HepG2 (cell line): ENCODE measurements around the gene ABHD2. TPM values are rescaled to one million over a fixed set of nuclear protein-coding genes. Genes with fewer than 3 reads are reported as not detected.

Experiments used
- ATAC-seq: fragments of 200-7000 bp; cut with Tn5 transposase; 3 replicates; pipeline ENCODE4 v1.9.1; 2020; ENCODE audit warnings: mild to moderate bottlenecking, moderate library complexity
- BruUV-seq: library from RNA; stranded (reverse); fragments of 400-500 nt; replicated peaks from 2 replicates; lab custom pipeline; 2021; lab: Mats Ljungman, UMichigan
- CTCF ChIA-PET: fragments of 300-600 bp; formaldehyde crosslinking; extraction: SDS; loops from one replicate; lab custom pipeline; 2021; ENCODE audit warnings: low total read pairs, inconsistent platforms, low intra/inter-chr PET ratio; lab: Yijun Ruan, JAX
- POLR2A ChIA-PET: fragments of 350-600 bp; sonication (Branson Sonifier 250); formaldehyde crosslinking; loops from one replicate; lab custom pipeline; 2020; ENCODE audit warnings: antibody characterized with exemption, inconsistent platforms; lab: Yijun Ruan, JAX
- DNase-seq: peaks from one replicate; pipeline ENCODE4 v3.0.0-alpha.2; 2015; ENCODE audit warnings: low spot score
- FAIRE-seq: peaks from 3 replicates; lab custom pipeline; 2011; peaks lifted over from hg19 to GRCh38; lab: Jason Lieb, UNC
- H2AFZ ChIP-seq: one replicate; pipeline ENCODE4 v1.6.1; 2011; ENCODE audit warnings: low read length, inconsistent platforms
- H3K27ac ChIP-seq: fragments of 300-600 bp; 3 replicates; pipeline ENCODE4 v1.8.0; 2011; ENCODE audit warnings: mixed run types, mild to moderate bottlenecking, mixed read lengths, low read length, inconsistent platforms; ENCODE audit not compliant: insufficient read depth; ENCODE audit errors: extremely low read length
- H3K27me3 ChIP-seq, 2 experiments: fragments of 200-600 bp in 1 of 2; 2 replicates in 1 of 2; 3 replicates in 1 of 2; pipeline versions ENCODE4 v1.6.0 to v1.8.0; 2011; ENCODE audit warnings: low read length in 2 of 2, mild to moderate bottlenecking in 2 of 2, moderate library complexity in 2 of 2, inconsistent platforms in 1 of 2; ENCODE audit not compliant: insufficient read depth in 2 of 2, control insufficient read depth in 1 of 2
- H3K36me3 ChIP-seq, 2 experiments: fragments of 200-600 bp in 1 of 2; replicated peaks in 1 of 2; 2 replicates in 1 of 2; 3 replicates in 1 of 2; pipeline versions ENCODE4 v1.5.1 to v1.8.0; 2011; ENCODE audit warnings: low read length in 2 of 2, inconsistent platforms in 1 of 2; ENCODE audit not compliant: insufficient read depth in 2 of 2, control insufficient read depth in 1 of 2
- H3K4me1 ChIP-seq: 2 replicates; pipeline ENCODE4 v1.5.1; 2012; ENCODE audit warnings: low read length, inconsistent platforms; ENCODE audit not compliant: insufficient read depth
- H3K4me2 ChIP-seq: 2 replicates; pipeline ENCODE4 v1.6.0; 2011; ENCODE audit warnings: low read depth, low read length, inconsistent platforms
- H3K4me3 ChIP-seq, 3 experiments: fragments of 200-600 bp in 1 of 3; sonication (generic), shearing (Covaris generic) in 1 of 3; replicated peaks in 1 of 3; 2 replicates each; pipeline ENCODE4 v1.5.1; 2011 to 2016; ENCODE audit warnings: low read length in 3 of 3, inconsistent platforms in 2 of 3, low read depth in 2 of 3, mild to moderate bottlenecking in 2 of 3, control low read depth in 1 of 3, mixed read lengths in 1 of 3; ENCODE audit not compliant: insufficient read depth in 1 of 3
- H3K79me2 ChIP-seq: one replicate; pipeline ENCODE4 v1.6.1; 2011; ENCODE audit warnings: low read length, inconsistent platforms; ENCODE audit not compliant: insufficient read depth
- H3K9ac ChIP-seq: 2 replicates; pipeline ENCODE4 v1.6.0; 2011; ENCODE audit warnings: mild to moderate bottlenecking, low read depth, low read length, inconsistent platforms; ENCODE audit not compliant: insufficient read depth
- H3K9me3 ChIP-seq: 2 replicates; pipeline ENCODE4 v1.5.1; 2012; ENCODE audit warnings: mild to moderate bottlenecking, low read length
- H4K20me1 ChIP-seq: 2 replicates; pipeline ENCODE4 v1.6.0; 2011; ENCODE audit warnings: inconsistent platforms, mild to moderate bottlenecking, low read length, moderate library complexity; ENCODE audit not compliant: insufficient read depth
- ATF6 ChIP-seq: sonication (generic); formaldehyde crosslinking; conservative IDR thresholded peaks from 2 replicates; pipeline ENCODE4 v1.4.0; 2020; ENCODE audit warnings: missing genetic modification reagents
- BRCA1 ChIP-seq: sonication (generic); formaldehyde crosslinking; IDR thresholded peaks from 2 replicates; pipeline ENCODE4 v1.4.0; 2020; ENCODE audit warnings: missing genetic modification reagents
- CHD4 ChIP-seq: fragments of 200-600 bp; sonication (generic); IDR thresholded peaks from 2 replicates; pipeline ENCODE4 v1.7.0; 2017; ENCODE audit warnings: mild to moderate bottlenecking, low read length, borderline replicate concordance
- GTF3A ChIP-seq: sonication (generic); formaldehyde crosslinking; conservative IDR thresholded peaks from 2 replicates; pipeline ENCODE4 v1.4.0; 2020; ENCODE audit warnings: mild to moderate bottlenecking, missing genetic modification reagents
- NFE2L2 ChIP-seq: fragments of 150-350 bp; IDR thresholded peaks from 2 replicates; pipeline ENCODE4 v1.6.1; 2014; ENCODE audit warnings: low read length
- PAXIP1 ChIP-seq: sonication (generic); formaldehyde crosslinking; conservative IDR thresholded peaks from 2 replicates; pipeline ENCODE4 v1.4.0; 2020; ENCODE audit warnings: mild to moderate bottlenecking, missing genetic modification reagents, moderate library complexity
- SNAPC5 ChIP-seq: sonication (generic); formaldehyde crosslinking; IDR thresholded peaks from 2 replicates; pipeline ENCODE4 v1.8.1; 2023; ENCODE audit warnings: mild to moderate bottlenecking, missing genetic modification reagents, borderline replicate concordance
- ZBTB26 ChIP-seq: IDR thresholded peaks from 2 replicates; pipeline ENCODE4 v1.6.1; 2016; ENCODE audit warnings: missing compliant biosample characterization, missing genetic modification reagents, borderline replicate concordance
- ZBTB7A ChIP-seq: sonication (generic); formaldehyde crosslinking; IDR thresholded peaks from 2 replicates; pipeline ENCODE4 v1.8.0; 2022; ENCODE audit warnings: mild to moderate bottlenecking, missing genetic modification reagents
- ZEB1 ChIP-seq: IDR thresholded peaks from 2 replicates; pipeline ENCODE4 v1.6.1; 2012; ENCODE audit warnings: mild to moderate bottlenecking, low read depth, inconsistent platforms; ENCODE audit not compliant: insufficient replicate concordance
- ZFP36L2 ChIP-seq: sonication (generic); formaldehyde crosslinking; IDR thresholded peaks from 2 replicates; pipeline ENCODE4 v1.4.0; 2020; ENCODE audit warnings: missing genetic modification reagents
- ZNF329 ChIP-seq: sonication (generic); formaldehyde crosslinking; IDR thresholded peaks from 2 replicates; pipeline ENCODE4 v1.9.0; 2021; ENCODE audit warnings: low read depth, mild to moderate bottlenecking, missing genetic modification reagents
- ZNF512B ChIP-seq: sonication (generic); formaldehyde crosslinking; IDR thresholded peaks from 2 replicates; pipeline ENCODE4 v1.5.1; 2020; ENCODE audit warnings: missing genetic modification reagents, mild to moderate bottlenecking, borderline replicate concordance
- ZNF570 ChIP-seq: sonication (generic); formaldehyde crosslinking; IDR thresholded peaks from 2 replicates; pipeline ENCODE4 v1.4.0; 2020; ENCODE audit warnings: mild to moderate bottlenecking, missing genetic modification reagents, borderline replicate concordance
- ZNF670 ChIP-seq: sonication (generic); formaldehyde crosslinking; IDR thresholded peaks from 2 replicates; pipeline ENCODE4 v1.8.0; 2022; ENCODE audit warnings: mild to moderate bottlenecking, missing genetic modification reagents, borderline replicate concordance
- WGBS: methylation state at CpG from one replicate; pipeline ENCODE4 v1.1.6; 2017; ENCODE audit warnings: low lambda C conversion rate; 5-methylcytosine and 5-hydroxymethylcytosine counted together
- in situ Hi-C: cut with HindIII; loops from 2 replicates; pipeline ENCODE4 v1.10.0; 2017; ENCODE audit warnings: low pct_unique_long_range_greater_than_20kb; ENCODE audit not compliant: extremely low pct_ligation_motif_present
- intact Hi-C: fragments of 100-400 bp; cut with micrococcal nuclease; formaldehyde crosslinking; loops from one replicate; pipeline ENCODE4 v1.10.0; 2022; ENCODE audit not compliant: unreplicated experiment
- polyA plus RNA-seq, 8 experiments: library from polyadenylated mRNA; depleted of rRNA in 3 of 8; stranded (reverse) in 7 of 8; unstranded in 1 of 8; fragments of >200 nt; fragmentation: Illumina TruSeq in 4 of 8; extraction: Trizol in 4 of 8; gene quantifications; 2 replicates each; pipeline versions ENCODE4 v1.2.1 to v1.2.3, GENCODE V29; 2011 to 2016; ENCODE audit warnings: low read depth in 4 of 8, missing spikeins in 1 of 8, mixed read lengths in 1 of 8; ENCODE audit not compliant: insufficient read depth in 1 of 8
- total RNA-seq, 5 experiments: library from RNA; depleted of rRNA; stranded (reverse); fragments of >200 nt; fragmentation: Illumina TruSeq; extraction: Trizol; gene quantifications; 2 replicates each; pipeline ENCODE4 v1.2.3, GENCODE V29; 2016; ENCODE audit warnings: low read depth in 1 of 5

ABHD2 gene
- total and polyA plus RNA-seq, 2 of the 13 experiments (the other 11 are each of a cell fraction or from before 2014, with no cell fraction given): 14.8 to 22.4 TPM

GRCh38 chr15:89075846-89076245 is 12.4 kb upstream of the ABHD2 start:
- intact Hi-C loops: no loop called here
- Histone ChIP-seq H3K4me1 (peaks cover 41% of the 10 kb centered on the region), H3K4me3 (no peak overlapping the region), H3K36me3 (no peaks in the 10 kb centered on the region), H3K27ac (no peak overlapping the region), H3K9me3 (no peaks in the 10 kb centered on the region), H2AFZ (no peak overlapping the region), H3K79me2 (no peaks in the 10 kb centered on the region), H4K20me1 (no peaks in the 10 kb centered on the region), H3K4me2 (no peak overlapping the region), H3K9ac (no peak overlapping the region), H3K27me3 (no peaks in the 10 kb centered on the region; a peak in 1 of 5 replicates)
- DNase-seq: no peak
- ATAC-seq: no peak
- no peak for FAIRE-seq
- WGBS: 56% methylated on average over 4 of the region's 4 CpGs
- in situ Hi-C loops: no loop called here
- POLR2A ChIA-PET: interaction anchor here (2.9 kb wide), 1 partner anchor 12 kb away, joined by 8 read pairs; the partner anchor contains the start of gene ABHD2
- CTCF ChIA-PET: no interaction called here
- no TSS peak for BruUV-seq
- TF ChIP-seq ZEB1: no peak
- TF ChIP-seq ZNF670 (CRISPR knock-in tag): no peak
- no peak for TF ChIP-seq ZBTB26
- no peak for TF ChIP-seq SNAPC5
- no peak for TF ChIP-seq ATF6 (CRISPR knock-in tag)
- TF ChIP-seq BRCA1 (CRISPR knock-in tag): no peak
- no peak for TF ChIP-seq ZNF570 (CRISPR knock-in tag)
- no peak for TF ChIP-seq GTF3A (CRISPR knock-in tag)
- no peak for TF ChIP-seq ZNF512B (CRISPR knock-in tag)
- TF ChIP-seq NFE2L2: no peak
- TF ChIP-seq PAXIP1 (CRISPR knock-in tag): no peak
- no peak for TF ChIP-seq CHD4
- no peak for TF ChIP-seq ZFP36L2 (CRISPR knock-in tag)
- no peak for TF ChIP-seq ZBTB7A (CRISPR knock-in tag)
- no peak for TF ChIP-seq ZNF329 (CRISPR knock-in tag)
